Motor neuron (in vitro differentiated cells): ENCODE data around the gene ZCCHC4. TPM values are rescaled to one million over a fixed set of nuclear protein-coding genes. Genes with fewer than 3 reads are reported as not detected.

Experiments
- ATAC-seq, 8 experiments: fragments of 200-7000 bp; cut with Tn5 transposase; replicated peaks in 6 of 8; 2 replicates each; pipeline ENCODE4 v1.8.0; 2021; ENCODE audit warnings: mild to moderate bottlenecking in 8 of 8, moderate library complexity in 8 of 8
- H3K27ac ChIP-seq, 2 donors: fragments of 250-450 bp; sonication (Bioruptor Pico); 2 replicates each; pipeline ENCODE4 v1.9.0; 2021; ENCODE audit warnings: antibody characterized with exemption in 2 of 2, mild to moderate bottlenecking in 2 of 2, moderate library complexity in 1 of 2
- H3K4me1 ChIP-seq, 2 donors: fragments of 250-450 bp; sonication (Bioruptor Pico); replicated peaks in 1 of 2; 2 replicates each; pipeline ENCODE4 v1.6.1; 2021; ENCODE audit warnings: antibody characterized with exemption in 2 of 2, mild to moderate bottlenecking in 2 of 2, moderate library complexity in 1 of 2
- H3K4me3 ChIP-seq, 5 donors: fragments of 250-450 bp; sonication (Bioruptor Pico); 2 replicates each; pipeline ENCODE4 v1.9.0; 2021; ENCODE audit warnings: antibody characterized with exemption in 5 of 5, mild to moderate bottlenecking in 5 of 5, moderate library complexity in 4 of 5
- WGBS, 10 experiments: fragments of 450-650 bp; shearing (Covaris generic); methylation state at CpG; one replicate each; pipeline ENCODE4 v1.0.0; 2022; 5-methylcytosine and 5-hydroxymethylcytosine counted together
- in situ Hi-C, 9 experiments: fragments of 400-800 bp; cut with MboI; loops; one replicate each; pipeline ENCODE4 v1.15.0; 2021; ENCODE audit warnings: low sequenced_read_pairs in 9 of 9, low pct_unique_long_range_greater_than_20kb in 2 of 9; ENCODE audit not compliant: unreplicated experiment in 9 of 9
- total RNA-seq, 8 experiments: library from RNA; unstranded; fragments of 300-600 nt; gene quantifications; 2 replicates each; pipeline versions ENCODE4 v1.2.3 to v1.2.4, GENCODE V29; 2022

The ZCCHC4 gene
- total RNA-seq, 8 experiments from 2014 or later: 7.0 to 15.8 (median 8.8) TPM

DNA sequence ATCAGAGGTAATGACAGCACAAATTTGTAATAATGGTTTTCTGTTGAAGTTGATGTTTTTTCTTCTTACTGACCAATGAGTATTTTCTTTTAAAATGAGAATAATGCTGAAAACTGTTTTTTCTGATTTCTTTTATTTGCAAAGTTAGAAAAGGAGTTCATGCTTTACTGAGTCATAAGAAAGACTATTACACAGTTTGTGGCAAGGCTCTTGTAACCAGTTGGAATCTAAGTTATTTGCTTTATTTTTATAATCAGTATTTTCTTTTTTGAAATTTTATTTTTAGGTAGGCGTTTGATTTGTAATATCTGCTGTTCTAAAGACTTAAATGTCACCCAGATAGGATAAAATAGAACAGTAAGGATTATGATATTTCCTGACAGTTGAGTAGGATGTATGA lies 89.9 kb downstream of the ZCCHC4 start:
- WGBS, 10 experiments: 73 to 100% (median 100%) methylated on average over 1 of the region's 1 CpG; no CpG with 5 or more reads in 1 of the 10 experiments
- H3K27ac ChIP-seq: no peak overlapping the region
- H3K4me1 ChIP-seq: no peaks in the 10 kb centered on the region
- in situ Hi-C loops: no loop called here
- H3K4me3 ChIP-seq: no peak overlapping the region
- ATAC-seq: no peak

DNA sequence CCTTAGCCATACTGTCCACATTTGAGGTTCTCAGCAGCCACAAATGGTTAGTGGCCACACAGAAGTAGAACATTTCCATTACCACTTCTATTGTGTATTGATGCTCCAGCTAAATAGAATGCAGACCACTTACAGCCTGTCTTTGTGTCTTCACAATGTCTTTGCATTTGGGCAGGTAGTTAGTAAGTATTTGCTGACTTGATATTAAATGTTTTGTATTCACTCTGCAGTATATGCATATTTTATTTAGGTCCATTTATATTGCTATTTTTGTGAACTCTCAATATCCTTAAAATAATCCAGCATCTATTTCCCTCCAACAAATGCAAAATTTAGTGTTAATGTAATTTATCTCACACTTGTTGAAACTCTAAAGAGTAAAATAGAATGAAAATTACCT lies 91.1 kb downstream of the ZCCHC4 start:
- in situ Hi-C loops: no loop called here
- H3K4me1 ChIP-seq: no peaks in the 10 kb centered on the region
- H3K4me3 ChIP-seq: no peak overlapping the region
- ATAC-seq: no peak
- H3K27ac ChIP-seq: no peak overlapping the region

DNA sequence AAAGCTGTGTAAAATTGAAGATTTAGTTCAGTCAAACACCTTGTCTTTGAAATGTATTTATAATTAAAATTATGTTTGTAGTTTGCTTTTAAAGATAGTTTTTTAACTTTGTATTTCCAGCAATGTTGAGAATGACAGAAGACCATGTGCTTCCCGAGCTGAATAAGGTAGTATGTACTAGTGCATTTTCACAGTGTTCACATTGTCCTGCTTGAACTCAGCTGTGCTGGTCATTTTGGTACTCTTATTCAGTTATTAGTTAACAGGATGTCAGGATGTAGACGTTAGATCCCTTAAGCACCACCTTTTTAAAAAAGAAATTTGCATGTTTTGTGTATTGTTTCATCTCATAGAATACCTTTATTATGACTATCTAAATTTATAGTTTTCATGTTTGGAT lies 92.9 kb downstream of the ZCCHC4 start:
- WGBS, 10 experiments: 53 to 100% (median 85%) methylated on average over 1 to 2 of the region's 2 CpGs; no CpG with 5 or more reads in 2 of the 10 experiments
- Histone ChIP-seq H3K4me1 (no peaks in the 10 kb centered on the region), H3K4me3 (no peak overlapping the region), H3K27ac (no peak overlapping the region)
- in situ Hi-C loops: no loop called here
- ATAC-seq: no peak

DNA sequence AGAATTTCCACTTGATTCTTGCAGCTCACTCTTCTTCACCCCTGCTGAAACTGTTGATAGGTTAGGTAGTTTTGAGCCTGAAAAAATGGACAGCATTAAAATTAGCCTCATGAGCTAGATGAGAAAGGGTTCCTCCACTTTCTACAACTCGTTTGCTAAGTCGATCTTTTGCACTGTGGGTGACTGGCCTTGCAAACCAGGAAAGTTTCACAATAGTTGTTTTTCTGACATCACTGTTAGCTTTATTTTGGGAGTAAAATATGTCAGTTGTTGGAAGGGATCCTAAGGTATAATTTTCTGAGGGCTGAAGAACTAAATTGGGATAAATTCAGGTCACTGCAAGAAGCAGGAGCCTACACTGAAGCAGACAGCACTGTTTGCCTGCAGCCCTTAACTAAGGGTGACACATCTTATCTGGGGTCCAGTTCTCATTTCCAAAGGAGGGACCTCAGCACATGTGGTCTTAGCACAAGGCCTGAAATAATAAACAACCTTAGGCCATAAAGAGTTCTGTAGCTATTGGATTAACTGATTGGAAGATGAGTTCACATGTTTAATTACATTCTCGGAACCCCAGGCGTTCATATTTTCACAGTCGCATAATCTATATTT lies 93.6 kb downstream of the ZCCHC4 start:
- in situ Hi-C loops: no loop called here
- ATAC-seq: no peak
- no peak overlapping the region for H3K27ac ChIP-seq

DNA sequence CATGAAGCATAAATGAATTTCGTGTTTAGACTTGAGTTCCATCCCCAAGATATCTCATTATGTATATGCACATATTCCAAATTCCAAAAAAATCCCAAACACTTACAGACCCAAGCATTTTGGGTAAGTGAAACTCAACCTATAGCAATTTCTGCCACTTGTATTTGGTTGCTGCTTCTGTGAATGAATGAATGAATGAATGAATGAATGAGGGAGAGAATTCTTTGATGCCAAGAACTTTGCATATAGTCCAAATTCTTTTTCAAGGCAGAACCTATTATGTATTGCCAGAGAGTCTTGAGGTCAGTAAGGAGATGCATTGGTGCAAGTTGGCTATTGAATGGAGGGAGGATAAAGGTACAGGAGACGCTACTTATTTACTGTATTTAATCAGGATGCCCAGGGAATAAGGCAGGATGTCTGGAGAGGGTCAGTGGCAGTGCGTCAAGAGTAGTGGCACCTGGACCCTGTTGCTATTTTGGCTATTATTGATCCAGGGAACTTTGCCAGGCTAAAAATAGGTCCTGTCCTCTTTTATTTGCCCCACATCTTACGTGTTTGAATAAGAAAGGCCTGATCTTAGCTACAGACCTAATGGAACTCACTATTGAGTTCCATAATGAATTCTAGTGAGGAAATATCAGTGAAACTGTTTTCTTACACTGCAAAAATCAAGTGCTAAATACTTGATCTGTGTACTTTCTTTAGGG lies 98.4 kb downstream of the ZCCHC4 start:
- Histone ChIP-seq H3K4me3 (no peak overlapping the region), H3K4me1 (no peaks in the 10 kb centered on the region), H3K27ac (no peak overlapping the region)
- 17 to 100% (median 87%) methylated on average over 1 to 4 of the region's 4 CpGs; no CpG with 5 or more reads in 1 of the 10 experiments for WGBS, 10 experiments
- in situ Hi-C loops: no loop called here
- ATAC-seq: no peak

More for the DNA sequence above, 93.6 kb downstream of the ZCCHC4 start:
- Histone ChIP-seq H3K4me1 (no peaks in the 10 kb centered on the region), H3K4me3 (no peak overlapping the region)
- WGBS, 10 experiments: 82 to 100% (median 94%) methylated on average over 1 to 5 of the region's 5 CpGs

DNA sequence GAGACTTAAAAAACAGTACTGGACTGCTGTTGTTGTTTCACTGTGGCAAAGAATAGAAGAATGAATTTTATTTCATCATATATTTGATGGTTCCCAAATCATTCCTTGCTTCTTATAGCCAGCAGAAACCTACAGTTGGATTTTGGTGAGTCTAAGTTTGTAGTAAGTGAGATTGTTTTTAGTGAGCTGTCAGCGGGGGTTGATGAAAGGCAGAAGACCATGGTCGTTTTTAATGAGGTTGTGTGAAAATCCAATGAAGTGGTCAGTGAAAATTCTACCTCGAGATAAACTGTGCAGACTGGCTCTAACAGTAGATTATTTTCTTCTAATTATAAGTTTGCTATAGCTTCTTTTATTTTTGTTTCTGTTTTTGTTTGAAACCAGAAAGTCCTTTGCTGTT lies 100.7 kb downstream of the ZCCHC4 start:
- in situ Hi-C loops: no loop called here
- no peak overlapping the region for H3K27ac ChIP-seq
- ATAC-seq: no peak

DNA sequence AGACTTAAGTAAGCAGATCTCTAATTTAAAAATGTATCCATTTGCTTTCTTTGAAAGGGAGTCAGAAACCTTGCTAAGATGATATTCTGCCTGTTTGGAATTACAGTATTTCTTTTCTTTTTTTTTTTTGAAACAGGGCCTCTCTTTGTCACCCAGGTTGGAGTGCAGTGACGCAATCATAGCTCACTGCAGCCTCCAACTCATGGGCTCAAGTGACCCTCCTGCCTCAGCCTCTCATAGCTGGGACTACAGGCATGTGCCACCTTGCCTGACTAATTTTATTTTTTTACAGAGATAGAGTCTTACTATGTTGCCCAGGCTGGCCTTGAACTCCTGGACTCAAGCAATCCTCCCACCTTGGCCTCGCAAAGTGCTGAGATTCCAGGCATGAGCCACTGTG lies 104.4 kb downstream of the ZCCHC4 start:
- in situ Hi-C loops: no loop called here
- 83 to 100% (median 100%) methylated on average over 1 to 2 of the region's 2 CpGs; no CpG with 5 or more reads in 2 of the 10 experiments for WGBS, 10 experiments
- Histone ChIP-seq H3K4me1 (no peaks in the 10 kb centered on the region), H3K4me3 (no peak overlapping the region), H3K27ac (no peak overlapping the region)
- ATAC-seq: no peak

More for the DNA sequence above, 100.7 kb downstream of the ZCCHC4 start:
- 20 to 100% (median 76%) methylated on average over 1 to 3 of the region's 3 CpGs; no CpG with 5 or more reads in 1 of the 10 experiments for WGBS, 10 experiments
- Histone ChIP-seq H3K4me1 (no peaks in the 10 kb centered on the region), H3K4me3 (no peak overlapping the region)

Other genes with a start within 250 kb of the ZCCHC4 start
- 10 to 100 TPM in 1 of 8 experiments, 1 to 10 TPM in 7; 5.0 to 13.3 (median 7.0) TPM for gene SEPSECS, start 152.3 kb upstream of the ZCCHC4 start, total RNA-seq
- 10 to 100 TPM in 3 of 8 experiments, 1 to 10 TPM in 5; 3.5 to 15.9 (median 6.2) TPM for gene PI4K2B, start 78.7 kb upstream of the ZCCHC4 start, total RNA-seq
- 10 to 100 TPM; 10.8 to 29.6 (median 18.5) TPM for gene ANAPC4, start 64.5 kb downstream of the ZCCHC4 start, total RNA-seq